K562 (cell line): ENCODE measurements around the gene UBAP1L. TPM values are rescaled to one million over a fixed set of nuclear protein-coding genes. Genes with fewer than 3 reads are reported as not detected.
A peak's percentile ranks its signal among the peaks of the same experiment; 100 is the strongest.

Experiments
- ASH1L ChIP-seq: fragments of 450-650 bp; IDR thresholded peaks from 2 replicates; pipeline ENCODE4 v1.6.1; 2018; ENCODE audit warnings: borderline replicate concordance, mild to moderate bottlenecking, low read depth; ENCODE audit not compliant: partially characterized antibody
- BRD9 ChIP-seq: fragments of 450-650 bp; IDR thresholded peaks from 2 replicates; pipeline ENCODE4 v1.6.1; 2018; ENCODE audit warnings: low read depth; ENCODE audit not compliant: partially characterized antibody
- CBFB ChIP-seq: sonication (generic); formaldehyde crosslinking; IDR thresholded peaks from 2 replicates; pipeline ENCODE4 v1.4.0; 2020; ENCODE audit warnings: mild to moderate bottlenecking, missing genetic modification reagents
- CREB1 ChIP-seq, 2 experiments: sonication (generic) in 1 of 2; formaldehyde crosslinking in 1 of 2; IDR thresholded peaks; 2 replicates each; pipeline versions ENCODE4 v1.6.1 to v1.8.0; 2012 to 2022; ENCODE audit warnings: inconsistent platforms in 1 of 2, mild to moderate bottlenecking in 1 of 2, missing genetic modification reagents in 1 of 2, moderate library complexity in 1 of 2
- GABPB1 ChIP-seq: sonication (generic); formaldehyde crosslinking; IDR thresholded peaks from 2 replicates; pipeline ENCODE4 v1.8.0; 2022; ENCODE audit warnings: mild to moderate bottlenecking, missing genetic modification reagents
- HDAC1 ChIP-seq, 2 experiments: fragments of 450-650 bp; IDR thresholded peaks; 2 replicates each; pipeline ENCODE4 v1.6.1; 2016 to 2017; ENCODE audit warnings: inconsistent platforms in 1 of 2, mild to moderate bottlenecking in 1 of 2, moderate library complexity in 1 of 2
- MCM7 ChIP-seq, 2 experiments: fragments of 450-650 bp; IDR thresholded peaks; 2 replicates each; pipeline ENCODE4 v1.6.1; 2016 to 2018
- MIER1 ChIP-seq: fragments of 450-650 bp; IDR thresholded peaks from 2 replicates; pipeline ENCODE4 v1.6.1; 2016; ENCODE audit warnings: antibody characterized with exemption, mild to moderate bottlenecking, low read depth
- ZNF3 ChIP-seq: fragments of 250-450 bp; sonication (Bioruptor Pico); IDR thresholded peaks from 2 replicates; pipeline ENCODE4 v1.5.0; 2021; ENCODE audit warnings: mild to moderate bottlenecking, moderate library complexity
- polyA plus RNA-seq, 8 experiments: library from polyadenylated mRNA; depleted of rRNA in 4 of 8; stranded (reverse) in 5 of 8; unstranded in 3 of 8; fragments of >200 nt; fragmentation: Nextera tagmentation in 2 of 8; fragmentation: Illumina TruSeq in 1 of 8; extraction: Ambion mirVana in 2 of 8; extraction: Trizol in 1 of 8; gene quantifications; 2 replicates each; pipeline versions ENCODE4 v1.2.1 to v1.2.3, GENCODE V29; 2011 to 2014; ENCODE audit warnings: inconsistent platforms in 1 of 8, missing spikeins in 1 of 8
- total RNA-seq, 7 experiments: library from RNA; depleted of rRNA in 6 of 7; stranded (reverse); fragments of >200 nt in 6 of 7; fragmentation: Illumina TruSeq in 2 of 7; extraction: Trizol in 2 of 7; gene quantifications; 2 replicates each; pipeline versions ENCODE4 v1.2.1 to v1.2.3, GENCODE V29; 2011 to 2021; ENCODE audit warnings: low replicate concordance in 1 of 7
- TF ChIP-seq, protein P1 (sequence below): fragments of 450-650 bp; conservative IDR thresholded peaks from 2 replicates; pipeline ENCODE4 v1.6.1; 2016; ENCODE audit warnings: missing genetic modification characterization, low read depth, mild to moderate bottlenecking, control low read depth, missing compliant biosample characterization
- TF ChIP-seq, protein P2 (sequence below), 2 experiments: fragments of 450-650 bp; conservative IDR thresholded peaks; 2 replicates each; pipeline ENCODE4 v1.6.1; 2017; ENCODE audit warnings: mild to moderate bottlenecking in 2 of 2, moderate library complexity in 2 of 2
- TF ChIP-seq, protein P3 (sequence below), 2 experiments: fragments of 450-650 bp; formaldehyde crosslinking in 1 of 2; IDR thresholded peaks; 2 replicates each; pipeline versions ENCODE4 v1.4.0 to v1.6.1; 2014 to 2020; ENCODE audit warnings: mild to moderate bottlenecking in 2 of 2, borderline replicate concordance in 1 of 2, low read depth in 1 of 2

Gene UBAP1L
- total and polyA plus RNA-seq, 9 of the 15 experiments (the other 6 are each of a cell fraction or from before 2014, with no cell fraction given): 0.16 to 0.71 (median 0.41) TPM; not detected in 2

DNA sequence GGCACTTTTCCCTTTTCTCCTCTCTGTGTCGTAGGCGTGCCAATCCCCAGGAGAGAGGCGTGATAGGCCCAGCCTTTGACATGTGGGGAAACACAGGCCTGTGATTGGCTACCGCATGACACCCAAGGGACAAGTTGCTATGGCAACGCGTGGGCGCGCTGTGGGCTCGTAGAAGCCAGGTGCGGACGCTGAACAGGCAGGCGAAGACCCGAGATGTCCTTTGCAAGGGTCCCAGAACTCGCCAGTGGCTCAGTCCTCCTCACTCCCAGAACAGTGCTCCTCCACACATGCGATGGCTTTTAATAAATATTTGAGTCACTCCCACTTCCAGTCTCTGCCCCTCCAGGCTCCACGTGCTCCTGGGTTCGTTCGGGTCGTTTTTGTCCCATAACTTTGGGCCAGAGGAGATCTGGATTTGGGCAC, 65.6 kb downstream of the UBAP1L start (continued):
- TF ChIP-seq, protein P1, sequence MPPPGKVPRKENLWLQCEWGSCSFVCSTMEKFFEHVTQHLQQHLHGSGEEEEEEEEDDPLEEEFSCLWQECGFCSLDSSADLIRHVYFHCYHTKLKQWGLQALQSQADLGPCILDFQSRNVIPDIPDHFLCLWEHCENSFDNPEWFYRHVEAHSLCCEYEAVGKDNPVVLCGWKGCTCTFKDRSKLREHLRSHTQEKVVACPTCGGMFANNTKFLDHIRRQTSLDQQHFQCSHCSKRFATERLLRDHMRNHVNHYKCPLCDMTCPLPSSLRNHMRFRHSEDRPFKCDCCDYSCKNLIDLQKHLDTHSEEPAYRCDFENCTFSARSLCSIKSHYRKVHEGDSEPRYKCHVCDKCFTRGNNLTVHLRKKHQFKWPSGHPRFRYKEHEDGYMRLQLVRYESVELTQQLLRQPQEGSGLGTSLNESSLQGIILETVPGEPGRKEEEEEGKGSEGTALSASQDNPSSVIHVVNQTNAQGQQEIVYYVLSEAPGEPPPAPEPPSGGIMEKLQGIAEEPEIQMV (tag): peak; percentile 86
- TF ChIP-seq GABPB1: no peak
- TF ChIP-seq CREB1 (IDR thresholded peaks at IDR 0.05): no peak
- TF ChIP-seq CREB1 (CRISPR knock-in tag; IDR thresholded peaks at IDR 0.05): no peak
- TF ChIP-seq MCM7 (IDR thresholded peaks at IDR 0.05): no peak
- peak; percentile 79 for TF ChIP-seq ASH1L
- no peak for TF ChIP-seq ZNF3 (CRISPR knock-in tag)
- TF ChIP-seq HDAC1 (IDR thresholded peaks at IDR 0.05): peak in 1 of 2 experiments; percentile 40; a peak in 1 of 4 replicates
- no peak for TF ChIP-seq MIER1
- TF ChIP-seq, protein P2, sequence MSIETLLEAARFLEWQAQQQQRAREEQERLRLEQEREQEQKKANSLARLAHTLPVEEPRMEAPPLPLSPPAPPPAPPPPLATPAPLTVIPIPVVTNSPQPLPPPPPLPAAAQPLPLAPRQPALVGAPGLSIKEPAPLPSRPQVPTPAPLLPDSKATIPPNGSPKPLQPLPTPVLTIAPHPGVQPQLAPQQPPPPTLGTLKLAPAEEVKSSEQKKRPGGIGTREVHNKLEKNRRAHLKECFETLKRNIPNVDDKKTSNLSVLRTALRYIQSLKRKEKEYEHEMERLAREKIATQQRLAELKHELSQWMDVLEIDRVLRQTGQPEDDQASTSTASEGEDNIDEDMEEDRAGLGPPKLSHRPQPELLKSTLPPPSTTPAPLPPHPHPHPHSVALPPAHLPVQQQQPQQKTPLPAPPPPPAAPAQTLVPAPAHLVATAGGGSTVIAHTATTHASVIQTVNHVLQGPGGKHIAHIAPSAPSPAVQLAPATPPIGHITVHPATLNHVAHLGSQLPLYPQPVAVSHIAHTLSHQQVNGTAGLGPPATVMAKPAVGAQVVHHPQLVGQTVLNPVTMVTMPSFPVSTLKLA (conservative IDR thresholded peaks at IDR 0.05): peak; percentile 83 to 91
- TF ChIP-seq, protein P3, sequence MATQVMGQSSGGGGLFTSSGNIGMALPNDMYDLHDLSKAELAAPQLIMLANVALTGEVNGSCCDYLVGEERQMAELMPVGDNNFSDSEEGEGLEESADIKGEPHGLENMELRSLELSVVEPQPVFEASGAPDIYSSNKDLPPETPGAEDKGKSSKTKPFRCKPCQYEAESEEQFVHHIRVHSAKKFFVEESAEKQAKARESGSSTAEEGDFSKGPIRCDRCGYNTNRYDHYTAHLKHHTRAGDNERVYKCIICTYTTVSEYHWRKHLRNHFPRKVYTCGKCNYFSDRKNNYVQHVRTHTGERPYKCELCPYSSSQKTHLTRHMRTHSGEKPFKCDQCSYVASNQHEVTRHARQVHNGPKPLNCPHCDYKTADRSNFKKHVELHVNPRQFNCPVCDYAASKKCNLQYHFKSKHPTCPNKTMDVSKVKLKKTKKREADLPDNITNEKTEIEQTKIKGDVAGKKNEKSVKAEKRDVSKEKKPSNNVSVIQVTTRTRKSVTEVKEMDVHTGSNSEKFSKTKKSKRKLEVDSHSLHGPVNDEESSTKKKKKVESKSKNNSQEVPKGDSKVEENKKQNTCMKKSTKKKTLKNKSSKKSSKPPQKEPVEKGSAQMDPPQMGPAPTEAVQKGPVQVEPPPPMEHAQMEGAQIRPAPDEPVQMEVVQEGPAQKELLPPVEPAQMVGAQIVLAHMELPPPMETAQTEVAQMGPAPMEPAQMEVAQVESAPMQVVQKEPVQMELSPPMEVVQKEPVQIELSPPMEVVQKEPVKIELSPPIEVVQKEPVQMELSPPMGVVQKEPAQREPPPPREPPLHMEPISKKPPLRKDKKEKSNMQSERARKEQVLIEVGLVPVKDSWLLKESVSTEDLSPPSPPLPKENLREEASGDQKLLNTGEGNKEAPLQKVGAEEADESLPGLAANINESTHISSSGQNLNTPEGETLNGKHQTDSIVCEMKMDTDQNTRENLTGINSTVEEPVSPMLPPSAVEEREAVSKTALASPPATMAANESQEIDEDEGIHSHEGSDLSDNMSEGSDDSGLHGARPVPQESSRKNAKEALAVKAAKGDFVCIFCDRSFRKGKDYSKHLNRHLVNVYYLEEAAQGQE (IDR thresholded peaks at IDR 0.05; ENCODE audit: borderline replicate concordance): peak; percentile 47
- TF ChIP-seq, protein P3 (CRISPR knock-in tag; IDR thresholded peaks at IDR 0.05; ENCODE audit: low read depth): no peak
- TF ChIP-seq CBFB (CRISPR knock-in tag): no peak
- no peak for TF ChIP-seq BRD9
